ENCODE results near the gene RBM4B.
"Not testable (repeated sequence)": the region's sequence is repeated elsewhere in the genome, so short reads cannot be mapped to it uniquely, and the experiment has no call there.

The RBM4B gene, protein sequence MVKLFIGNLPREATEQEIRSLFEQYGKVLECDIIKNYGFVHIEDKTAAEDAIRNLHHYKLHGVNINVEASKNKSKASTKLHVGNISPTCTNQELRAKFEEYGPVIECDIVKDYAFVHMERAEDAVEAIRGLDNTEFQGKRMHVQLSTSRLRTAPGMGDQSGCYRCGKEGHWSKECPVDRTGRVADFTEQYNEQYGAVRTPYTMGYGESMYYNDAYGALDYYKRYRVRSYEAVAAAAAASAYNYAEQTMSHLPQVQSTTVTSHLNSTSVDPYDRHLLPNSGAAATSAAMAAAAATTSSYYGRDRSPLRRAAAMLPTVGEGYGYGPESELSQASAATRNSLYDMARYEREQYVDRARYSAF

DNA sequence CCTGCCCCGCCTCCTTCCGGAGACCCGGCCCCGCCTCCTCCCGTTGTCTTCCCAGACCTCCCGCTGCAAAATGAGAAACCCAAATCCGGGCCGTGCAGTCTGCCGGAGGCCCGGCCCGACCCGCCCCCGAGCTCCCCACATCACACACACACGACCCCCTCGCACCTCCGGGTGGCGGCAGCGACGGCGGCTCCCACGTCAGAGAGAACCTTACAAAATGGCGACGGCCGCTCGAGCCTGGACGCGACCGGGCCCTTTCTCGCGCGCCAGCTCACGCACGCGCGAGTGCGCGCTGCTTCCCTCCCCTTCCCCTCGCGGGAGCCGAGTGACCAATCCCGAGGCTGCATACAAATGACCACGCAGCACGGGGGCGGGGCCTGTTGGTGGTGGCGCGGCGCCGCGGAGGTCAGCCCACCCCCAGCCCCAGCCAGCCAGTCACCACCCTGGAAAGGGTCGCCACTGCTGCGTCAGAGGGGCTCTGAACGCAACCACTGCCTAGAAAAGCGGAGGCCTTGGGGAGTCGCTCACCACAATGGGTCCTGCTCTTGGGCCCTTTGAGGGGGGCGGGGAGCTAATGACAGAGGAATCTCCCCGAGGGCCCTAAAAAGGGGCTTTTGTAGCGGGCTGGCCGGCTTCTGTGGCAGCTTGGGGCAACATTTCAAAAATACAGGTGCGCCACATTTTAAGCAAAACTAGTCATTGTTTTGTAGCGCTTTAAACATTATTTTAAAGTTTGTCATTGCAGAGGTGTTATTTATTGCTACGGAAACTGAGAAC is at the start of gene RBM4B:
Gene RBM4B, minus strand, starts transcription at position 289 of the 777 bp plus-strand sequence. CDS start 808 bp downstream, outside the sequence.
- no peaks in the 10 kb centered on the region for H3K9me3 Mint-ChIP-seq
- H3K27me3 Mint-ChIP-seq = no peaks in the 10 kb centered on the region
- peaks cover 26% of the 10 kb centered on the region for H3K36me3 Mint-ChIP-seq (ENCODE audit: low read depth)
- intact Hi-C loops (cut with micrococcal nuclease) = loop anchor here (1.0 to 5.0 kb wide), 5 partner anchors 40 to 269 kb away; partner anchors contain the start of genes ACTN3, CCDC87, CCS and RBM4
- H3K27ac Mint-ChIP-seq = peak within 1 kb of the TSS; percentile 91
- H3K4me1 Mint-ChIP-seq (ENCODE audit: low read depth) = peaks cover 34% of the 10 kb centered on the region
- peak within 1 kb of the TSS; percentile 86 for H3K4me3 Mint-ChIP-seq

DNA sequence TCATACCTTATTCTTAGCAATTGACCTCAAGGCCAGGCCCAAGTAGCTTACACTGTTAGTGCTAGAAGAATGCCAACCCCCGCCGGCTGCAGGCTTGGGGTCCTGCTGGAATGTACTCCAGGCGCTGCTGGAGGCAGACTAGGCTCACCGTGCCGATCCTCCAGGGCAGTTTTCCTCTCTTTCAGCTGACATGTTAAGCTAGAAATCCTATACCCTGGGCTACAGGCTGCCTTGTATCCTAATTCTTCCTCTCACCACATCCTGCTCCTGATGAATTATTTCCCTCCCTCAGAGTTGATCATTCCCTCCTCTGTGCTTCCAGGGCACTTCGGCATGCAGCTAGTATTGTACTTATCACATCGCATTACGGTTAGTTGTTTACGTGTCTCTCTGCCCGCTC is 48.0 kb upstream of the RBM4B start:
- peaks cover 73% of the 10 kb centered on the region for H3K27me3 Mint-ChIP-seq

DNA sequence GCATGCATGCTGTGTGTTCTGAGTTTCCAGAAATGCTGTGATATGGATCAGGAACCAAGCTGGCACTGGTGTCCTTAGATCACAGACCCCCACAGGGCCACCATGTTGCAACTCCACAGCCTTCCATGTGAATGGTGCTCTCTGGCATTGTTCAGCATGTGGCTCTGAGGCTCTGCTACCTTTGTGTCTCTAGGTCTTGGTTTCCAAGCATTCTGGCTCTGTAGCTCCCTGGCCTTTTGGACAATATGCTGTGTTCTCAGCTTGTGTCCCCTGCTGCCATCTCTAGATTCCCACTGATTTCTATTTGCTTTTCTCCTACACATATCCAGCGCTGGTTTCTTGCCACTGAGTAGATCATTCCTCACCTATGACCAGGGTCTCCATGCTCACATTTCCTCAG is 47.4 kb upstream of the RBM4B start:
- no peaks in the 10 kb centered on the region for H3K36me3 Mint-ChIP-seq (ENCODE audit: low read depth)
- peaks cover 22% of the 10 kb centered on the region for H3K4me1 Mint-ChIP-seq (ENCODE audit: low read depth)
- no peak overlapping the region for H3K4me3 Mint-ChIP-seq
- H3K27me3 Mint-ChIP-seq = peaks cover 74% of the 10 kb centered on the region
- H3K9me3 Mint-ChIP-seq = no peaks in the 10 kb centered on the region
- intact Hi-C loops (cut with micrococcal nuclease) = no loop called here
- no peak overlapping the region for H3K27ac Mint-ChIP-seq

More for the DNA sequence above, 48.0 kb upstream of the RBM4B start:
- intact Hi-C loops (cut with micrococcal nuclease) = no loop called here
- Mint-ChIP-seq H3K4me3 (no peak overlapping the region), H3K4me1 (ENCODE audit: low read depth) (peaks cover 17% of the 10 kb centered on the region), H3K9me3 (no peaks in the 10 kb centered on the region), H3K36me3 (ENCODE audit: low read depth) (no peaks in the 10 kb centered on the region), H3K27ac (no peak overlapping the region)

DNA sequence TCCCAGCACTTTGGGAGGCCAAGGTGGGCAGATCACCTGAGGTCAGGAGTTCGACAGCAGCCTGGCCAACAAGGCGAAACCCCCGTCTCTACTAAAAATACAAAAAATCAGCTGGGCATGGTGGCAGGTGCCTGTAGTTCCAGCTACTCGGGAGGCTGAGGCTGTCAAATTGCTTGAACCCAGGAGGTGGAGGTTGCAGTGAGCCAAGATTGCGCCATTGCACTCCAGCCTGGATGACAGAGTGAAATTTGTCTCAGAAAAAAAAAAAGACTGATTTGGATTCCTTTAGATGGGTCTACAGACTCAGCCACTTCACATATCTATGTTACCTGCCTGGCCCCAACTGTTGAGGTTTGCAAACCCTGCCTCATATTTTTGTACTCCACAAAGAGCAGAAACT is 46.5 kb upstream of the RBM4B start:
- H3K4me3 Mint-ChIP-seq; H3K36me3 Mint-ChIP-seq (ENCODE audit: low read depth); H3K27ac Mint-ChIP-seq; H3K9me3 Mint-ChIP-seq; intact Hi-C loops (cut with micrococcal nuclease): not testable (repeated sequence)
- Mint-ChIP-seq H3K27me3 (peaks cover 70% of the 10 kb centered on the region), H3K4me1 (ENCODE audit: low read depth) (peaks cover 22% of the 10 kb centered on the region)

DNA sequence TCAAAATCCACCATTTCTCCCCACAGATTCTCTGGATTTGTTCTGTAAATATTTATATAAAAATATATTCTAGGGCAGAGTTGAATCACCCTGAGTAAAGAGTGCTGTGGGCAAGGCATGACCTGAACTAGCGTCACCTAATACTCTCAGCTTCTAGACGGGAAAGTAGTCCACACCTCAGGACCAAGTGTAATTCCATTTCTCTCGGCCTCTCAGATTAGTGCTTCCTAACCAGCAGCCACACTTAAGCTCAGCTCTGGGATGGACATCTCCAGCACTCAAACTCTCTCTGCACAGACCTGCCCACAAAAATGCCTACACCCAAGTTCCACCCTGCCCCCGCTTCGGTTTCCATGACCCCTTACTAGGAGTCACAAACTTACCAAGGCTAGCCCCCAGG is 46.0 kb upstream of the RBM4B start:
- Mint-ChIP-seq H3K4me1 (ENCODE audit: low read depth) (peaks cover 19% of the 10 kb centered on the region), H3K27ac (no peak overlapping the region), H3K4me3 (no peak overlapping the region), H3K27me3 (peaks cover 66% of the 10 kb centered on the region), H3K36me3 (ENCODE audit: low read depth) (no peaks in the 10 kb centered on the region), H3K9me3 (no peaks in the 10 kb centered on the region)
- intact Hi-C loops (cut with micrococcal nuclease) = no loop called here

DNA sequence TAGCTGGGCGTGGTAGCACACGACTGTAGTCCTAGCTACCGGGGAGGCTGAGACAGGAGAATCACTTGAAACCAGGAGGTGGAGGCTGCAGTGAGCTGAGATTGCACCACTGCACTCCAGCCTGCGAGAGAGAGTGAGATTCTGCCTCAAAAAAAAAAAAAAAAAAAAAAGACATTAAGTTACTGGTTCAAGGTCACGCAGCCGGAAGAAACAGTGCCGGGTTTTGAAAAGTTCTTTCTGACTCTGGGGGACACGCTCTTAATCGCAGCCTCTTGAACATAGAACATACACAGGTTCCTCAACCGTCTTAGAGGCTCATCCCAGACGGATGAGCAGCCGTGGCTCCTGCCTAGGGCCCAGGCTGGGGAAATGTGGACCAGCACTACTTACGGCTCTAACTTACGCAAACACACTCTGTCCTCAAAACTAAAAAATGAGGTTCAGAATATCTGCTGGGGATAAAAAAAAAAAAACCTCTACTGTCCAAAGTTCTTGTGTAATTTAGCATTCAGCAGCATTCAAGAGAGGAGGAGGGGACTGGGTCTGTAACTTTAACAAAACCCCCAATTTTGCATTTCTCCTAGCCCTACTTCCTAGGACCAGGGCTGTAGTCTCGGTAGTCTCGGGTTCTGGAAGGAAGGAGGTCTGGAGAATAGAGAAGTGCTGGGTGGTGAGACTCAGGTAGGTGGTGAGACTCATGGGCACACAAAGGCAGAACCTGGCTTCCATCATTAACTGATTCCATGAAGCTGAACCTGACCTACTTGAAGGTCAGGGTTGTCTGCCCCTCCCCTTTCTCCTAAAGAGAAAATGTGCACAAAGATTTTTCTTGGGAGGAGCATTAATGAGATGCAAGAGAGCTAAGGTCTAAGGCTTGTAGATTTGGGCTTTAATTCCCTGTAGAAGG is 45.3 kb upstream of the RBM4B start:
- no peaks in the 10 kb centered on the region for H3K36me3 Mint-ChIP-seq (ENCODE audit: low read depth)
- H3K27ac Mint-ChIP-seq = no peak overlapping the region
- intact Hi-C loops (cut with micrococcal nuclease) = no loop called here
- no peak overlapping the region for H3K4me3 Mint-ChIP-seq
- H3K4me1 Mint-ChIP-seq (ENCODE audit: low read depth) = peaks cover 16% of the 10 kb centered on the region
- peaks cover 66% of the 10 kb centered on the region for H3K27me3 Mint-ChIP-seq
- H3K9me3 Mint-ChIP-seq = no peaks in the 10 kb centered on the region

DNA sequence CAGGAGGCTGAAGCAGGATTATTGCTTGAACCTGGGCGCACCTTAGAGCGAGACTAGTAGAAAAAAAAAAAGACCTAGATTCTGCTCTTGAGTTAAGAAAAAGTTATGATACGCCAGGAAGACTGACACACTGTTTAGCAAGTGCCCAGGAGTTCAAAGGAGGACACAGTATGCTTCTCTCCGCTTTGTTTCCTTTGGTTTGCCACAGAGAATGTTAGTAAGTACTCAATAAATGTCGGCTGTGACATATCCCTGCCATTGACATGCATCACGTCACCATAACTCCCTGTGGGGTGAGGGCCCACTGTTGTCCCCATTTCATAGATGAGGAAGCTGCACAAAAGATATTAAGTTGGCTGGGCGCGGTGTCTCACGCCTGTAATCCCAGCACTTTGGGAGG is 44.3 kb upstream of the RBM4B start:
- Mint-ChIP-seq H3K4me1 (ENCODE audit: low read depth) (peaks cover 17% of the 10 kb centered on the region), H3K27me3 (peaks cover 60% of the 10 kb centered on the region), H3K9me3 (no peaks in the 10 kb centered on the region), H3K36me3 (ENCODE audit: low read depth) (no peaks in the 10 kb centered on the region), H3K4me3 (no peak overlapping the region), H3K27ac (no peak overlapping the region)
- intact Hi-C loops (cut with micrococcal nuclease) = no loop called here

DNA sequence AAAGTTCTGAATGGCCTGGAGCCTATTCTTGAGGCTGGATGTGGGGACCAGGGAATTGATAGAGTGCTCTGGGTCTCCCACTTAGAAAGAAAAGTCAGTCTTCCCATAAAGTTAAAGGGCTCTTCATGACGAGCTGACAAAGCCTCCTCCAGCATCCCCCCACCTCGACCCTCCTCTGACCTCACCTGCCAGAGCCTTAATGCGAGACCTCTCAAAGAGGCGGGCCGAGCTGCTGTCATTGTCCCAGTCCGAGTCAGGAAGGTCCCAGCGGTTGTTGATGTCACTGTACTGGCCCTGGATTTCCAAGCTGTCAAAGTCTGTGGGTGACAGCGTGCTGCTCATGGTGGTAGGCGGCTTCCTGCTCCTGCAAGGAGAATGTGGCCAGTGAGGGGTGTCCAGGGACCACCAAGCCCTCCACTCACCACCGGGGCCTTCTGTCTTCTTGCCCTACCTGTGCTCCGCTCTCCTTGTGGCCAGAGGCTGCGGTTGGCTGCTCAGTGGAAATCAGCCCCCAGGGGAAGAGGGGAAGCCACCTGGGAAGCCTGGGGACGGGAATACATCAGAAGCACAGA is 43.3 kb upstream of the RBM4B start:
- Mint-ChIP-seq H3K27me3 (peaks cover 51% of the 10 kb centered on the region), H3K4me1 (ENCODE audit: low read depth) (peaks cover 13% of the 10 kb centered on the region), H3K9me3 (no peaks in the 10 kb centered on the region), H3K27ac (no peak overlapping the region), H3K4me3 (no peak overlapping the region), H3K36me3 (ENCODE audit: low read depth) (no peaks in the 10 kb centered on the region)
- intact Hi-C loops (cut with micrococcal nuclease) = no loop called here

DNA sequence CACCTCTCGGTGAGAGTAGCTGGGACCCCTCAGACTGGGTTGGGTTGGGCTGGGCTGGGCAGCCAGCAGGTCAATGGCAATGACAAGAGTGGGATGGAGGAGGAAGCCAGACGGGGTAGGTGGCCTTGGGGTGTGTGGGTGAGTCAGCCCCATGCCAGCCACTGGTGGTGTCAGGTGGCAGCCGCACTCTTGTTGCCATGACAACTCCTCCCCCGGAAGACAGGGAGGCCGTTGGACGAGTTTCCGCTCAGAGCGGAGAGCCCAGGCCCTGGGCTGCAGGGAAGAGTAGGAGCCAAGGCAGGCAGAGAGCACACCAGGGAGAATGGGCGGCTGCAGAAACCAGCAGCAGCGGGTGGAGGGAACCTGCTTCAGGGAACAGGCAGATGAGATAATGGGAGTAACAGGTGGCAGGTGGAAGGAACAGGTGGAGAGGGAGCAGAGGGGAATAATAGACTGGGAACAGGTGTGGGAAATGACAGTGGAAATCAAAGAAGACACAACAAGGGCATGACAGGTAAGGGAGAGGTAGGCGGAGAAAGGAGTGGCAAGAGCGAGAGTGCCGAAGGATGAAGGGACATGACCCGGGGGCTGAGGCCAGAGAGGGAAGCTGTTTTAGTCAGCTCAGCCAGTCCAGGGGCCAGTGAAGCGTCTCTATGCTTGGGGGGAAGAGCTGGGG is 42.7 kb upstream of the RBM4B start:
- H3K4me3 Mint-ChIP-seq = no peak overlapping the region
- H3K27me3 Mint-ChIP-seq = peaks cover 44% of the 10 kb centered on the region
- H3K27ac Mint-ChIP-seq = no peak overlapping the region
- intact Hi-C loops (cut with micrococcal nuclease) = no loop called here
- no peaks in the 10 kb centered on the region for H3K36me3 Mint-ChIP-seq (ENCODE audit: low read depth)
- peaks cover 13% of the 10 kb centered on the region for H3K4me1 Mint-ChIP-seq (ENCODE audit: low read depth)
- no peaks in the 10 kb centered on the region for H3K9me3 Mint-ChIP-seq

DNA sequence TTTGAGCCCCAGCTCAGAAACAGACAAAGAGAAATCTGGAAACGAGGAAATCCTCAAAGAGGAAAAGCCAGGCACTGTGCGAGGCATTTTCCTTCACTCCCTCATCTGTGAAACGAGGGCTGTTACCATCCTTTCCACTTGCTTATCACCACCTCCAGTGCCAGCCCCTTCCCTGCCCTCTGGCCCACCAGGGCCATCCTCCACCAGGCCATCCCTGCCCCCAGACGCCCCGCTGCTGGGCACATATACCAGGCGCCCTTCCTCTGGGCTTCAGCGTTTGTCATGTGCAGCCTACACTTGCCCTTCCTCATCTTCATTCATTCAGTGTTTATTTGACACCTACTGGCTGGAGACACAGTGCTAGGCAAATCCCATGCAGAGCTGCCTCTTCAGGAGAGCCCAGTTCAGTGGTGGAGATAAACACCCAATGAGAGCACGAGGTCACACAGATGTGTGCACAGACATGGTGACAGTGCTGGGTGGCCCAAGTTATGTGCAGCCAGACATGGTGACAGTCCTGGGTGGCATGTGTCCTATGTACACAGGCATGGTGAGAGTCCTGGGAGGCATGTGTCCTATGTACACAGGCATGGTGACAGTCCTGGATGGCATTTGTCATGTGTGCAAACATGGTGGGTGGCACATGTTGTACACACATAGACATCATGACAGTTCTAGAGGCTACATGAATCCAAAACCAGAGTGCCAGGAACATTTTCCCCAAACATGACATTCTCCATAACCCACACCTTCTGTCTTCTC is 41.6 kb upstream of the RBM4B start:
- Mint-ChIP-seq H3K9me3 (no peaks in the 10 kb centered on the region), H3K27me3 (peaks cover 38% of the 10 kb centered on the region), H3K27ac (no peak overlapping the region), H3K4me3 (no peak overlapping the region), H3K36me3 (ENCODE audit: low read depth) (no peaks in the 10 kb centered on the region), H3K4me1 (ENCODE audit: low read depth) (peaks cover 13% of the 10 kb centered on the region)
- intact Hi-C loops (cut with micrococcal nuclease) = no loop called here

DNA sequence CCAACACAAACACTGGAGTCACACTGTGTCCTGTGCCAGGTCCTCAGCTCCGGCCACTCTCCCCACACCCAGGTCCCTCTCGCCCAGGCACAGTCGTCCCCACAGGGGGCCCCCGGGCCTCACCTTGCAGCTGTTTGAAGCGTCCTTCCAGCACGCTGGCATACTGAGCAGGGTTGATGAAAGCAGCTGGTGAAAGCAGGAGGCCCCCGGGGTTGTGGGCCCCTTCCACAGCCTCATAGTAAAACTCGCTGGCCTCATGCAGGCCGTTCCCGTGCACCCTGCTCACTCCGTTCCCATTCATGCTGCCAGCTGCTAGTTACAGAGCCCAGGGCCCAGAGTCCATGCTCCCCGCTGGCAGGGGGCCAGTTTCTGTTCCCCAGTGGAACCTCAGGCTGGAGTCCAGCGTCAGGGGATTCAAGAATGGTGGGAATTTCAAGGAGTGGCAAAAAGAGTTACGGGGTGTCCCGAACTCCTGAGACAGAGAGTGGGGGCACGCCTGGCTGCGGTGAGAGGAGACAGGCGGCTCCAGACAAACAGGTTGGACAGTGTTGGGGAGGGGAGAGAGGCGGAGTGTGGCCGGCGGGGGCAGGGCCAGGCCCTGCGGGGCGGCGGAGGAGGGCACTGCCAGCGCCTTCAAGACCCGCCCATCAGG is 40.8 kb upstream of the RBM4B start:
- H3K4me1 Mint-ChIP-seq (ENCODE audit: low read depth) = peaks cover 13% of the 10 kb centered on the region
- intact Hi-C loops (cut with micrococcal nuclease) = no loop called here
- H3K4me3 Mint-ChIP-seq = no peak overlapping the region
- no peaks in the 10 kb centered on the region for H3K9me3 Mint-ChIP-seq
- peaks cover 41% of the 10 kb centered on the region for H3K27me3 Mint-ChIP-seq
- H3K27ac Mint-ChIP-seq = no peak overlapping the region
- no peaks in the 10 kb centered on the region for H3K36me3 Mint-ChIP-seq (ENCODE audit: low read depth)

DNA sequence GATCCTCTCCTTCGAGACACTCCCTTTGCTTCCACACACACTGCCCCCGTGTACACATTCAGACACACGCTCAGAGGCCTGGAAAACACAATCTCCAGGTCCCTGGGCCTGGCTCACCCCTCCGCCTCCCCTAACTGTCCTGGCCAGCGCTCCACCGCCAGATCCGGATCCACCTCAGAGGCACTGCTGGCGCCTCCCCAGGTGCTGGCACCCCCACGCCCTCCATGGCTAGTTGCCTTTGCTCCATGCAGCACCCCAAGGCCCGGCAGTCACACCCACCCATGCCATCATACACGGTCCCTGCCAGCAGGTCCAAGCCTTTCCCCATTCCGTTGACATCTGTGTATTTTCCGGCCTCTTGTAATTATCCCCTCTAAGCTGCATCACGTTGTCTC is 40.2 kb upstream of the RBM4B start:
- Mint-ChIP-seq H3K36me3 (ENCODE audit: low read depth) (no peaks in the 10 kb centered on the region), H3K9me3 (no peaks in the 10 kb centered on the region), H3K4me1 (ENCODE audit: low read depth) (peaks cover 13% of the 10 kb centered on the region), H3K27ac (no peak overlapping the region), H3K27me3 (peaks cover 37% of the 10 kb centered on the region), H3K4me3 (no peak overlapping the region)
- intact Hi-C loops (cut with micrococcal nuclease) = no loop called here

Data from dendritic cell treated with granulocyte-macrophage colony-stimulating factor and Interleukin-4, amounts not matched to agents 40 ng/mL and 50 ng/mL, for 4 days (primary cell).